Neural progenitor cell (in vitro differentiated cells): Measurements from ENCODE around the gene ZFP3. TPM values are rescaled to one million over a fixed set of nuclear protein-coding genes. Genes with fewer than 3 reads are reported as not detected.
A peak's percentile ranks its signal among the peaks of the same experiment; 100 is the strongest.
"Not testable (repeated sequence)": the region's sequence is repeated elsewhere in the genome, so short reads cannot be mapped to it uniquely, and the experiment has no call there.

Experiments used
- DNase-seq: peaks from one replicate; pipeline ENCODE4 v3.0.0-alpha.2; 2016; ENCODE audit warnings: low spot score
- H2AFZ ChIP-seq: fragments of 200-600 bp; sonication (generic); replicated peaks from 2 replicates; pipeline ENCODE4 v1.6.1; 2016; ENCODE audit warnings: antibody characterized with exemption
- H3F3A ChIP-seq: fragments of 200-600 bp; sonication (generic); 2 replicates; pipeline ENCODE4 v1.6.1; 2016; ENCODE audit warnings: antibody characterized with exemption, low read depth
- H3K27ac ChIP-seq: fragments of 200-600 bp; sonication (generic); 2 replicates; pipeline ENCODE4 v1.5.1; 2016; ENCODE audit warnings: mild to moderate bottlenecking
- H3K27me3 ChIP-seq: fragments of 200-600 bp; sonication (generic); 2 replicates; pipeline ENCODE4 v1.6.1; 2016; ENCODE audit warnings: mild to moderate bottlenecking, moderate library complexity
- H3K36me3 ChIP-seq: fragments of 200-600 bp; sonication (generic); 2 replicates; pipeline ENCODE4 v1.5.1; 2016
- H3K4me1 ChIP-seq: fragments of 200-600 bp; sonication (generic); 2 replicates; pipeline ENCODE4 v1.6.1; 2016; ENCODE audit warnings: mixed run types
- H3K4me2 ChIP-seq: fragments of 200-600 bp; sonication (generic); 2 replicates; pipeline ENCODE4 v1.6.1; 2016
- H3K4me3 ChIP-seq: fragments of 200-600 bp; sonication (generic); 2 replicates; pipeline ENCODE4 v1.5.1; 2016
- H3K79me2 ChIP-seq: fragments of 200-600 bp; sonication (generic); 2 replicates; pipeline ENCODE4 v1.6.1; 2016; ENCODE audit warnings: low read depth
- H3K9ac ChIP-seq: fragments of 200-600 bp; sonication (generic); 2 replicates; pipeline ENCODE4 v1.6.1; 2016
- H3K9me3 ChIP-seq: fragments of 200-600 bp; sonication (generic); 2 replicates; pipeline ENCODE4 v1.5.1; 2016; ENCODE audit warnings: low read depth
- H4K20me1 ChIP-seq: fragments of 200-600 bp; sonication (generic); 2 replicates; pipeline ENCODE4 v1.6.1; 2016; ENCODE audit warnings: low read depth
- H3K27ac Mint-ChIP-seq: 3 replicates; pipeline ENCODE4 v1.8.0; 2021; ENCODE audit warnings: mixed read lengths
- H3K27me3 Mint-ChIP-seq: 2 replicates; pipeline ENCODE4 v1.8.0; 2022; ENCODE audit warnings: low read depth, mild to moderate bottlenecking, inconsistent platforms, moderate library complexity, mixed read lengths; ENCODE audit not compliant: insufficient read depth
- H3K36me3 Mint-ChIP-seq: 3 replicates; pipeline ENCODE4 v1.8.0; 2021; ENCODE audit warnings: mixed read lengths
- H3K4me1 Mint-ChIP-seq: 3 replicates; pipeline ENCODE4 v1.8.0; 2021; ENCODE audit warnings: mixed read lengths
- H3K4me3 Mint-ChIP-seq: 3 replicates; pipeline ENCODE4 v1.8.0; 2021; ENCODE audit warnings: mild to moderate bottlenecking, moderate library complexity, mixed read lengths
- H3K9me3 Mint-ChIP-seq: 3 replicates; pipeline ENCODE4 v1.8.0; 2020; ENCODE audit warnings: mixed read lengths
- EZH2 ChIP-seq: fragments of 200-600 bp; sonication (generic); IDR thresholded peaks from 2 replicates; pipeline ENCODE4 v1.6.1; 2017; ENCODE audit warnings: antibody characterized with exemption, mild to moderate bottlenecking, moderate library complexity
- EZH2phosphoT487 ChIP-seq: fragments of 200-600 bp; sonication (generic); IDR thresholded peaks from 2 replicates; pipeline ENCODE4 v1.6.1; 2017; ENCODE audit warnings: antibody characterized with exemption
- total RNA-seq: library from RNA; depleted of rRNA; stranded (reverse); fragments of >200 nt; gene quantifications from 2 replicates; pipeline ENCODE4 v1.2.3, GENCODE V29; 2015; ENCODE audit warnings: low replicate concordance
- TF ChIP-seq, protein P1 (sequence below): fragments of 200-600 bp; sonication (generic); IDR thresholded peaks from 2 replicates; pipeline ENCODE4 v1.5.1; 2017; ENCODE audit warnings: antibody characterized with exemption, mild to moderate bottlenecking

Gene ZFP3
- total RNA-seq, result 0.19 and 0.34 TPM in 2 replicates

DNA sequence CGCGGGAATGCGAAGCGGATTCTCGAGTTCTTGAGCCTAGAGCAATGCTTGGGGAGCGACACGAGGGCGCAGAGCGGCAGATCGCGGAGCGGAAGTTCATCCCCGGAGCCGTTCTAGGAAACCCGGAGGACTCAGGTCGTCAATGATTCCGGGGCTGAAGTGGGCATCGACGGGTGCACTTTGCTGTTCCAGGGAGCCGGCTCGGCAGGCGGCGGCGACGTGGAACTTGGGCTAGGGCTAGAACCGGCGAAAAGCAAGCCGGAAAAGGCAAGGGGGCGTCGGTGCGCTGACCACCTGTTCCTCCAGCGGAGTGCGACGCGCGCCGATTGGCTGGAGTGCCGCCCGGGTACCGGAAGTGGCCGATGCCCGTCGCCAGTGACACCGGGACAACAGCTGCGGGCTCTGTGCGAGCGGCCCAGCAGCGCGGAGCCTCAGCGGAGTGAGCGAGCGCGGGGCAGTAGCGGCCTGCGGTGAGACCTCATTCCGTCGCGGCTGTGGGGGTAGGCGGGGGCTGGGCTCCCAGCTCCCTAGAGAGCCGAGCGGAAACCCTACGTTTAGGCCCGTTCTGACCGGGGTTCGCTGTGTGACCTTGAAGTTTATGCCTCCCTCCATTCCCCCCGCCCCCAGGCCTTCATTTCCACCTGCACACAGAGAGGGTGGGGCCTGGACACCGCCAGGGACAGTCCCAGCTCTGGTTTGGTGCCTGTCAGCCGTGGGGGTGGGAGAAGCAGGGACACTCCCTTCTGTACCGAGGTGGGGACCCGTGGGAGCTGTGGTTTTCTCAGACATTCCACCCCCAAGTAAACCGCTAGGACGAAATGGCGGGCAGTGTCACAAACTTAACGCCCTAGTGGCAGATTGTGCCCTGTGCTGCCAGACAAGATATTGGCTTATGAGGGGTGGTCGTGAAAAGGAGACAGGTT, at the start of gene ZFP3:
Gene ZFP3 (plus strand): TSS at position 362 of the 923 bp plus-strand sequence. CDS start 13,038 bp downstream, outside the sequence.
- H3K4me3 Mint-ChIP-seq, result no peak within 1 kb of the TSS
- Histone ChIP-seq H2AFZ (no peak within 1 kb of the TSS), H3K79me2 (no peaks in the 10 kb centered on the region), H3K4me2 (no peak within 1 kb of the TSS), H3K36me3 (no peaks in the 10 kb centered on the region), H3K9me3 (no peaks in the 10 kb centered on the region), H3F3A (peaks cover 4% of the 10 kb centered on the region), H3K27ac (no peak within 1 kb of the TSS), H3K4me3 (no peak within 1 kb of the TSS), H3K4me1 (peaks cover 8% of the 10 kb centered on the region), H3K9ac (no peak within 1 kb of the TSS), H3K27me3 (no peaks in the 10 kb centered on the region), H4K20me1 (no peaks in the 10 kb centered on the region)
- H3K27ac Mint-ChIP-seq, result no peak within 1 kb of the TSS
- no peaks in the 10 kb centered on the region for H3K36me3 Mint-ChIP-seq
- TF ChIP-seq, protein P1, sequence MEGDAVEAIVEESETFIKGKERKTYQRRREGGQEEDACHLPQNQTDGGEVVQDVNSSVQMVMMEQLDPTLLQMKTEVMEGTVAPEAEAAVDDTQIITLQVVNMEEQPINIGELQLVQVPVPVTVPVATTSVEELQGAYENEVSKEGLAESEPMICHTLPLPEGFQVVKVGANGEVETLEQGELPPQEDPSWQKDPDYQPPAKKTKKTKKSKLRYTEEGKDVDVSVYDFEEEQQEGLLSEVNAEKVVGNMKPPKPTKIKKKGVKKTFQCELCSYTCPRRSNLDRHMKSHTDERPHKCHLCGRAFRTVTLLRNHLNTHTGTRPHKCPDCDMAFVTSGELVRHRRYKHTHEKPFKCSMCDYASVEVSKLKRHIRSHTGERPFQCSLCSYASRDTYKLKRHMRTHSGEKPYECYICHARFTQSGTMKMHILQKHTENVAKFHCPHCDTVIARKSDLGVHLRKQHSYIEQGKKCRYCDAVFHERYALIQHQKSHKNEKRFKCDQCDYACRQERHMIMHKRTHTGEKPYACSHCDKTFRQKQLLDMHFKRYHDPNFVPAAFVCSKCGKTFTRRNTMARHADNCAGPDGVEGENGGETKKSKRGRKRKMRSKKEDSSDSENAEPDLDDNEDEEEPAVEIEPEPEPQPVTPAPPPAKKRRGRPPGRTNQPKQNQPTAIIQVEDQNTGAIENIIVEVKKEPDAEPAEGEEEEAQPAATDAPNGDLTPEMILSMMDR, result no peak
- TF ChIP-seq EZH2phosphoT487 (no peak), EZH2 (no peak)
- H3K9me3 Mint-ChIP-seq, result peaks cover 19% of the 10 kb centered on the region
- H3K27me3 Mint-ChIP-seq, result peaks cover 8% of the 10 kb centered on the region
- H3K4me1 Mint-ChIP-seq, result peaks cover 4% of the 10 kb centered on the region
- DNase-seq, result peak; percentile 3

DNA sequence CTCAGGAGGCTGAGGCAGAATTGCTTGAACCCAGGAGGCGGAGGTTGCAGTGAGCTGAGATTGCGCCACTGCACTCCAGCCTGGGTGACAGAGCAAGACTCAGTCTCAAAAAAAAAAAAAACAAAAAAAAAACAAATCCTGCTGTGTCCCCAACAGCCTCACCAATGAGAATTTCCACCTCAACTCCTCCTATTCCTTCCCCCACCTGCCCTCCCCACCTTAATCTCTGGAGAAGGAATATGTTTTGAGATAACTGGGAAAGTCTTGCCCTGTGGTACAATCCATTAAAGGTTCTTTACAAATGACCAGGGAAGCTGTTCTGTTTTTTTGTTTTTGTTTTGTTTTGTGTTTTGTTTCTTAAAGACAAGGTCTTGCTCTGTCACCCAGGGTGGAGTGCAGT, 48.1 kb upstream of the ZFP3 start:
- not testable (repeated sequence) for H4K20me1 ChIP-seq, H3K4me3 Mint-ChIP-seq, H3K36me3 Mint-ChIP-seq, H3K4me1 Mint-ChIP-seq, H2AFZ ChIP-seq, H3K9me3 ChIP-seq, H3K27ac ChIP-seq, H3K9ac ChIP-seq, H3K27ac Mint-ChIP-seq, H3K4me1 ChIP-seq, H3K9me3 Mint-ChIP-seq, H3K4me3 ChIP-seq, H3K79me2 ChIP-seq, H3F3A ChIP-seq, DNase-seq, H3K4me2 ChIP-seq, H3K36me3 ChIP-seq
- H3K27me3 ChIP-seq, result peaks cover 54% of the 10 kb centered on the region
- peaks cover 29% of the 10 kb centered on the region for H3K27me3 Mint-ChIP-seq

DNA sequence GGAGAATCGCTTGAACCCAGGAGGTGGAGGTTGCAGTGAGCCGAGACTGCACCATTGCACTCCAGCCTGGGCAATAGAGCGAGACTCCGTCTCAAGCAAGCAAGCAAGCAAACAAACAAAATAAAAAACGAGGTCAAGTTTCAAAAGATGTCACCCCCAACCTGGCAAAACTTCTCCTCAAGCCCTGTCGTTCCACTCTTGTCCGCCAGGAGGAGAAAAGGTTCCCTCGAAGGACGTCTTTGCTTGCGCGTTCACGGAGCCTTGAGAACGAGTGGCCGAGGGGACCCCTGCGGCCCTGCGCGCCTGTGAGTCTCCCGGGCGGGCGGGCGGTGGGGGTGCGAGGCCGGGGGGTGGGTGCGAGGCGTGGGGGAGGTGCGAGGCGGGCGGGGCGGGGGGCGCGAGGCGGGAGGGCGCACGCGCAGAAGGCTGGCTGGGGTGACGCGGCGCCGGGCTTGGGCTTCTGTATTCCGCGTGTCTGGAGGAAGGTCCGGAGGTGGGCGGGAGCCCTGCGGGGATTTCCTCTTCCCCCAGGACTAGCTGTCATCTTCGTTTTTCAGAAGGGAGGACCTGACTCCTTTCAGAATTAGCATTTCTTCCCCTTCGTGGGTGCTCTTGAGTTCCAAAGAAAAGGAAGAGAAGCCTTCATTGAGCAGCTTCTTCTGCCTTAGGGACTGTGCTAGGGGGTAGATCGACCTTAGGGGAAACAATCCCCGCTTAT, 46.7 kb upstream of the ZFP3 start:
- H3K27me3 Mint-ChIP-seq, result peaks cover 31% of the 10 kb centered on the region
- Histone ChIP-seq H3F3A (no peaks in the 10 kb centered on the region), H3K79me2 (no peaks in the 10 kb centered on the region), H2AFZ (peak overlapping the region; percentile 88), H3K9ac (no peak overlapping the region), H3K27ac (no peak overlapping the region), H3K4me3 (peak overlapping the region; percentile 44), H3K9me3 (no peaks in the 10 kb centered on the region), H3K36me3 (no peaks in the 10 kb centered on the region), H3K4me1 (no peaks in the 10 kb centered on the region), H3K4me2 (peak overlapping the region; percentile 72), H4K20me1 (no peaks in the 10 kb centered on the region), H3K27me3 (peaks cover 58% of the 10 kb centered on the region)
- H3K27ac Mint-ChIP-seq, result no peak overlapping the region
- H3K36me3 Mint-ChIP-seq, result no peaks in the 10 kb centered on the region
- H3K9me3 Mint-ChIP-seq, result no peaks in the 10 kb centered on the region
- DNase-seq, result peak; percentile 90
- H3K4me1 Mint-ChIP-seq, result peaks cover 3% of the 10 kb centered on the region
- no peak for TF ChIP-seq EZH2
- TF ChIP-seq EZH2phosphoT487, result no peak
- TF ChIP-seq, protein P1, result peak; percentile 67
- H3K4me3 Mint-ChIP-seq, result peak overlapping the region; percentile 83
